ENCODE data around the gene PRDX3.
"Not testable (repeated sequence)": the region's sequence is repeated elsewhere in the genome, so short reads cannot be mapped to it uniquely, and the experiment has no call there.

The PRDX3 gene

DNA sequence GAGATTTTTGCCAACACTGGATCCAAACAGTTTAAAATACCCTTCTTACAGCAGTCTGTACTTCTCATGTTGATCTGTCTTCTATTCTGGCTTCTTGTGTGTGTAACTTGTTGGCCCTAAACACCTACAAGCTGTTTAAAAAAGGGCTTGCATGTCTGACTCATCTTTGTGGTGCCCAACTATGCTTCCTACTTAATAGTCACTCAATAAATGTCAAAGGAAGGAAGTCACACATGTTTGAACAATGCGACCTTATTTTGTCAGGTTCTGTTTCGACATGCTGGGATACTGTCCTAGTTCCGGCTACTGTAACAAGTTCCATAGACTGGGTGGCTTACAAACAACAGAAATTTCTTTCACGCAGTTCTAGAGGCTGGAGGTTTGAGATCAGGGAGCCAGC lies 19.3 kb upstream of the PRDX3 start:
- no peak for DNase-seq (ENCODE audit: extremely low read depth, low read depth)
- TF ChIP-seq, protein P1, sequence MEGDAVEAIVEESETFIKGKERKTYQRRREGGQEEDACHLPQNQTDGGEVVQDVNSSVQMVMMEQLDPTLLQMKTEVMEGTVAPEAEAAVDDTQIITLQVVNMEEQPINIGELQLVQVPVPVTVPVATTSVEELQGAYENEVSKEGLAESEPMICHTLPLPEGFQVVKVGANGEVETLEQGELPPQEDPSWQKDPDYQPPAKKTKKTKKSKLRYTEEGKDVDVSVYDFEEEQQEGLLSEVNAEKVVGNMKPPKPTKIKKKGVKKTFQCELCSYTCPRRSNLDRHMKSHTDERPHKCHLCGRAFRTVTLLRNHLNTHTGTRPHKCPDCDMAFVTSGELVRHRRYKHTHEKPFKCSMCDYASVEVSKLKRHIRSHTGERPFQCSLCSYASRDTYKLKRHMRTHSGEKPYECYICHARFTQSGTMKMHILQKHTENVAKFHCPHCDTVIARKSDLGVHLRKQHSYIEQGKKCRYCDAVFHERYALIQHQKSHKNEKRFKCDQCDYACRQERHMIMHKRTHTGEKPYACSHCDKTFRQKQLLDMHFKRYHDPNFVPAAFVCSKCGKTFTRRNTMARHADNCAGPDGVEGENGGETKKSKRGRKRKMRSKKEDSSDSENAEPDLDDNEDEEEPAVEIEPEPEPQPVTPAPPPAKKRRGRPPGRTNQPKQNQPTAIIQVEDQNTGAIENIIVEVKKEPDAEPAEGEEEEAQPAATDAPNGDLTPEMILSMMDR (IDR thresholded peaks at IDR 0.05; ENCODE audit: low read depth, low read length), result no peak

- DNase-seq (ENCODE audit: extremely low read depth, low read depth), result no peak
- TF ChIP-seq, protein P1 (IDR thresholded peaks at IDR 0.05; ENCODE audit: low read depth, low read length), result no peak
Observed at GRCh38 chr10:119191881-119192280, 13.3 kb upstream of the PRDX3 start.

- TF ChIP-seq, protein P1 (IDR thresholded peaks at IDR 0.05; ENCODE audit: low read depth, low read length), result no peak
- no peak for DNase-seq (ENCODE audit: extremely low read depth, low read depth)
Observed at GRCh38 chr10:119190954-119191785, 12.6 kb upstream of the PRDX3 start.

GRCh38 chr10:119190353-119190752 lies 11.7 kb upstream of the PRDX3 start:
- DNase-seq (ENCODE audit: extremely low read depth, low read depth), result peak; percentile 64
- TF ChIP-seq, protein P1 (IDR thresholded peaks at IDR 0.05; ENCODE audit: low read depth, low read length), result no peak

DNA sequence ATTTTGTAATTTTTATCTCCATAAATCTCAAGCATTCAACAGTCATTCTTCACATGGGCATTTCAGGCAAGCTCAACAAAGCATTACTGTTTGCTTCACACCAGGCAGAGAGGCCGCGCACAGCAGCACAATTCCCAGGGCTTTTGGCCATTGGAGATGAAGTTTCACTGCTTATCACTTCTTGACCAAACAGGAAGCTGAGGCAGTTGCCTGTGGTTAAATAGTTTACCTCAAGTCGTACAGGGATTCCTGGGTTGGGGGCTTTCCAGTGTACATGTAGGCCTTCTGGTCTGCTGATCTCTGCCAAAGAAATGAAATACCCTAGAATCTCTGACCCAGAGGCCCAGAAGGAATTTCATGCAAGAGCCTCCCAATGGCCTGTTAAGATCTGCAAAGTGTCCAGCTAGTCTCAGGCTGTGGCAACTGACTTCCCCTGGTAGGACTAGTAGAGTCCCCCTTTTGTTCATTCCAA lies 11.2 kb upstream of the PRDX3 start:
- DNase-seq (ENCODE audit: extremely low read depth, low read depth), result no peak

DNA sequence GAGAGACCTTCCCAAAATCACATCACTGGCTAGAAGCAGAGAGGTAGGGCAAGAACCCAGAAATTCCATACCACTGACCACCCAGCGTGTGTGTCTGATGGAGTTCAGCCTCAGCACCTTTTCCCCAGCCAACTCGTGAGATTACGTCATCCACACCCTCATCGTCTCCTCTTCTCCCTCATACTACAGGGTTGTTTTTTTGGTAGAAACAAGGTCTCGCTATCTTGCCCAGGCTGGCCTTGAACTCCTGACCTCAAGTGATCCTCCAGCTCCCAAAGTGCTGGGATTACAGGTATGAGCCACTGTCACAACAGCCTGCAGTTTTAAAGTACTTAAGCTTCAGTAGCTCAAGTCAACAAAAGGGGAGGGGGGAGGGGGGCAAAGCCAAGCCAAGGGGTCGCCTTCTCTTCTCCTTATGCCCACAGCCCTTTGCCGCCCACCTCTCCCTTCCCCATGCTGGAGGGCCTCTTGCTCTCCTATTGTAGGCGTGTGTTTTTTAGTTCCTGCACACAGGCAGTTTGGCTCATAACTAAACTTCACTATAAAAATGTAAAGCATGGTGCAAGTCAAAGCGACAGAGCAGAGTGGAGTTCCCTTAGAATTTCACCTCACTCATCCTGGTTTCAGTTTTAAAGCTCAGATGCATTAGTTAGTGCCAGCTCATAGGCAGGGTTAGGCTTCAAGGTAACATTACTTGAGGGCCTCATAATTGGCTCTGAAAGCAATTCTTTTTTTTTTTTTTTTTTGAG lies 5.2 kb upstream of the PRDX3 start:
- no peak for DNase-seq (ENCODE audit: extremely low read depth, low read depth)
- TF ChIP-seq, protein P1 (IDR thresholded peaks at IDR 0.05; ENCODE audit: low read depth, low read length), result no peak

More for the DNA sequence above, 11.2 kb upstream of the PRDX3 start:
- TF ChIP-seq, protein P1 (IDR thresholded peaks at IDR 0.05; ENCODE audit: low read depth, low read length), result no peak

DNA sequence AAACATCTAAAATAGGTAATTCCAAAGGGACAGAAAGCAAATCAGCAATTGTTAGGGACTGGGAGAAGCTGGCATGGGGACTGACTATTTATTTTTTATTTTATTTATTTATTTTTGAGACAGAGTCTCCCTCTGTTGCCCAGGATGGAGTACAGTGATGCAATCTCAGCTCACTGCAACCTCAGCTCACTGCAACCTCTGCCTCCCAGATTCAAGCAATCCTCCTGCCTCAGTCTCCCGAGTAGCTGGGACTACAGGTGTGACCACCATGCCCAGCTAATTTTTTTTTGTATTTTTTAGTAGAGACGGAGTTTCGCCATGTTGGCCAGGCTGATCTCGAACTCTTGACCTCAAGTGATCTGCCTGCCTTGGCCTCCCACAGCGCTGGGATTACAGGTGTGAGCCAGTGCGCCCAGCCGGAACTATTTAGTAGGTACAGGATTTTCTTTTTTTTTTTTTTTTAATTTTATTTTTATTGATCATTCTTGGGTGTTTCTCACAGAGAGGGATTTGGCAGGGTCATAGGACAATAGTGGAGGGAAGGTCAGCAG lies 2.3 kb upstream of the PRDX3 start:
- not testable (repeated sequence) for DNase-seq (ENCODE audit: extremely low read depth, low read depth)
